Measurements from ENCODE around the gene FHIT.

The FHIT gene

GRCh38 chr3:60887574-60887973 is 363.7 kb downstream of the FHIT start:
- H3K4me3 ChIP-seq (ENCODE audit: low read depth, low read length) = no peak overlapping the region
- H3K36me3 ChIP-seq = no peaks in the 10 kb centered on the region
- no peaks in the 10 kb centered on the region for H3K4me1 ChIP-seq
- DNase-seq = no peak
- H3K9me3 ChIP-seq = no peaks in the 10 kb centered on the region
- no peaks in the 10 kb centered on the region for H3K27me3 ChIP-seq
- TF ChIP-seq CTCF (IDR thresholded peaks at IDR 0.05; ENCODE audit: low read depth, low read length) = no peak

DNA sequence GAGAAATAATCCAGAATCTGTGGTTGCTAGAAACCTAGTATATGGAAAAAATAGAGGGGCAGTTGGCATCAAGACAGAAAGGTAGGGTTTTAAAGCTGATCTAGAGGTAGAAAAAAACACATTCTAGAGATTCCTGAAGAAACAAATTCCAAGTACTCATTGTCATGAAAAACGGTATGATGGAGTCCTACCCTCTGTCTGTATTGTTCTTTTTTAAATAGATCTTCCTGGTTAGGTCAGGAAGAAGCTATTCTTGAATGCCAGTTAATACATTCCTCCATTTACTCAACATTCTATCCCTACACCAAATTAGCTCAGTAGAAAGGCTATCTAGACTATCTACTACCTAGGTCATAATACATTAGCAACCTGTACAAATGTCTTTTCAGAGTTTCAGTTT is 364.7 kb downstream of the FHIT start:
- Histone ChIP-seq H3K9me3 (no peaks in the 10 kb centered on the region), H3K4me3 (ENCODE audit: low read depth, low read length) (no peak overlapping the region), H3K4me1 (no peaks in the 10 kb centered on the region), H3K36me3 (no peaks in the 10 kb centered on the region), H3K27me3 (no peaks in the 10 kb centered on the region)
- no peak for TF ChIP-seq CTCF (IDR thresholded peaks at IDR 0.05; ENCODE audit: low read depth, low read length)
- DNase-seq = no peak

DNA sequence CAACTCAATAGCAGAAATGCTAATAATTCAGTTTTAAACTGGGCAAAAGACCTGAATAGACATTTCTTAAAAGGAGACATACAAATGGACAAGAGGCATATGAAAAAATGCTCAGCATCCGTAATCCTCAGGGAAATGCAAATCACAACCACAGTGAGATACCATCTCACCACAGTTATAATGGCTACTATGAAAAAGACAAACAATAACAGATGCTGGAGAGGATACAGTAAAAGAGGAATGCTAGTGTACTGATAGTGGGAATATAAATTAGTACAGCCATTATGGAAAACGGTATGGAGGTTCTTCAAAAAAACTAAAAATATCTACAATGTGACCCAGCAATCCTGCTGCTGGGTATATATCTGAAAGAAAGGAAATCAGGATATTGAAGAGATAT is 367.2 kb downstream of the FHIT start:
- no peaks in the 10 kb centered on the region for H3K4me1 ChIP-seq
- TF ChIP-seq CTCF (IDR thresholded peaks at IDR 0.05; ENCODE audit: low read depth, low read length) = no peak
- no peaks in the 10 kb centered on the region for H3K36me3 ChIP-seq
- no peaks in the 10 kb centered on the region for H3K27me3 ChIP-seq
- DNase-seq = no peak
- no peaks in the 10 kb centered on the region for H3K9me3 ChIP-seq
- no peak overlapping the region for H3K4me3 ChIP-seq (ENCODE audit: low read depth, low read length)

DNA sequence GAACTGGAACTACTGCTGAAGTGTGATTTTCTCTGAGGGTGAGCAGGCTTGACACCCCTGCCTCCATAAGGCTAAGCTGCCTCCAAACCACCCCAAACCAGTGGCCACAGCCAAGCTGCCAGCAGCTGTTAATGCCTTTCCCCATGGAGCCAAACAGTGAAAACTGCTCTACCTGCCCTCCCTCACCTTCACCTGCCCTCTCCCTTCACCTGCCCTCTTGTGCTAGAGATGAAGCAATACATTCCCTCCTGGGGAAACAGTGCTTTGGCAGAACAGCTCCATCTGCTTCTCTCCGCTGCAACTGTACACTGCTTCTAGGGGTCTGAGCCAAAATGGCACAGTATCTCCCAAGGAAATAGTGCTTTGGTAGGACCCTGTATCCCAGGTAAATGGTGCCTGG is 374.1 kb downstream of the FHIT start:
- Histone ChIP-seq H3K4me1 (no peaks in the 10 kb centered on the region), H3K36me3 (no peaks in the 10 kb centered on the region), H3K27me3 (no peaks in the 10 kb centered on the region), H3K4me3 (ENCODE audit: low read depth, low read length) (no peak overlapping the region), H3K9me3 (no peaks in the 10 kb centered on the region)
- no peak for TF ChIP-seq CTCF (IDR thresholded peaks at IDR 0.05; ENCODE audit: low read depth, low read length)
- DNase-seq = no peak

GRCh38 chr3:60870396-60870795 is 380.9 kb downstream of the FHIT start:
- H3K36me3 ChIP-seq = no peaks in the 10 kb centered on the region
- no peaks in the 10 kb centered on the region for H3K4me1 ChIP-seq
- no peak overlapping the region for H3K4me3 ChIP-seq (ENCODE audit: low read depth, low read length)
- no peaks in the 10 kb centered on the region for H3K9me3 ChIP-seq
- no peaks in the 10 kb centered on the region for H3K27me3 ChIP-seq
- DNase-seq = no peak
- no peak for TF ChIP-seq CTCF (IDR thresholded peaks at IDR 0.05; ENCODE audit: low read depth, low read length)

DNA sequence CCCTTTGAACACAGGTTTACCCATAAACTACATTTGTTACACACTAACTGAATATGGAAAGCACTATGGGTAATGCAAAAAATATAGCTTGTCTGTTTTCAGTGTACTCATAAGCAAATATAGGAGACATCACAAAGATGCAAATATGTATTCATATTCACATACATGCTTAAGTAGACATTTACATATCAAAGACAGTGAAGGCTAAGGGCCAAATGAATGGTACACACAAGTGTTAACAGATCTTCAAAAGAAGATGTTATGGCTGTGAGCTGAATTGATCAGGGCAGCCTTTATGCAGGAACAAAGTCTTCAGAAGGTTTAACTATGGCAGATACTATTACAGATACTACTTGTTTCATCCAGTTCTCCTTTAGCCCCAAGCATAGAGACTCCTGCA is 384.1 kb downstream of the FHIT start:
- H3K9me3 ChIP-seq = no peaks in the 10 kb centered on the region
- H3K4me3 ChIP-seq (ENCODE audit: low read depth, low read length) = no peak overlapping the region
- H3K27me3 ChIP-seq = no peaks in the 10 kb centered on the region
- no peak for TF ChIP-seq CTCF (IDR thresholded peaks at IDR 0.05; ENCODE audit: low read depth, low read length)
- DNase-seq = no peak
- H3K4me1 ChIP-seq = no peaks in the 10 kb centered on the region
- no peaks in the 10 kb centered on the region for H3K36me3 ChIP-seq
